Vagina (tissue), 2 donors: ENCODE measurements around the gene AATK.

Experiments
- POLR2A ChIP-seq, 2 donors: fragments of 450-650 bp; IDR thresholded peaks; one replicate each; pipeline ENCODE4 v1.6.1; 2017; ENCODE audit warnings: antibody characterized with exemption in 2 of 2, mild to moderate bottlenecking in 2 of 2, moderate library complexity in 2 of 2
- POLR2AphosphoS5 ChIP-seq, 2 donors: sonication (generic); formaldehyde crosslinking; IDR thresholded peaks; one replicate each; pipeline ENCODE4 v1.9.0; 2017; ENCODE audit warnings: antibody characterized with exemption in 2 of 2, mild to moderate bottlenecking in 2 of 2, low read depth in 1 of 2; ENCODE audit not compliant: insufficient read depth in 1 of 2
- TF ChIP-seq, protein P1 (sequence below), 3 experiments: fragments of 450-650 bp in 2 of 3; fragments of 200-600 bp in 1 of 3; sonication (generic) in 1 of 3; IDR thresholded peaks; one replicate each; pipeline ENCODE4 v1.5.1; 2017 to 2019; ENCODE audit warnings: antibody characterized with exemption in 3 of 3, mild to moderate bottlenecking in 2 of 3, moderate library complexity in 2 of 3

DNA sequence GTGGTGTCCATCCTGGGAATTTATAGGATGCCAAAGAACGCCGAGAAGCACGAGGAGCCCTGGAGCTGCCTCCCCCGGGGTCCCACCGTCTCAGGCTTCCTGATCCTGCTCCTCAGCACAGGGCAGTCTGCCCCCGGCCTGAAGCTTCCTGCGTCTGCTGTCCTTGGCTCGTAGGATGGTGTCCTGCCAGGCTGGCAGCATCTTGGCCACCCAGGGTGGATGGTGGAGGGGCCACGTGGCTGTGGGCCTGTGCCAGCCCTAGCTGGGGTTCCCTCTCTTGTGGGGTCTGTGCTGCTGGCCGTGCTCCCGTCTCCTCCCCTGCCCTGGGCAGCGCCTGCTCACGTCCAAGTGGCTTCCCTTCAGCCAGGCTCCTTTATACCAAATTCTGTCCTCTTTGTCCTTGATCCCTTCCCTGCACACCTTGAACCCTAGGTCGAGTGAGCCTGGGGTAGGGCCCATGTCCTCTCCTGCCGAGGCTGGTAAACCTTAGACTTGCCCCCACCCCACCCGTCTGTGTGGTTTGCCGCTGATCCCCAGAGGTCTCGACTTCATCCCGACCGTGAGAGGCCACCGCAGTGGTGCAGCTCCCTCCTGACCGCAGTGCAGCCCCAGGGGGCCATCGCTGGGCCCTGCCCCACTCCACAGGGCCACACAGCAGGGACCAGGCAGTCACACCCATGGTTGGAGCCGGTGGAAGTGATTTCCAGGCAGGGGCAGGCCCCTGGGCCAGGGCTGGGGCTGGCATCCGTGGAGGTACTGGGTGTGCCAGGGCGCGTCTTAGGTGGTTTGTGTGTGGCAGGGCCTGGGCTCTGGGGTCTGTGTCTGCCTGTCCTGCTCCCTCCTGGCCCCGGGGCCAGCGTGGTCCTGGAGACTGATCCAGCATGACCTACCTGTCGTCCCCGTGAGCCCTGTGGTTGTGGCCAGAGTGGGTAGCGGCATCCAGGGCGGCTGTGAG is 84.5 kb downstream of the AATK start:
- TF ChIP-seq POLR2AphosphoS5 (IDR thresholded peaks at IDR 0.05; ENCODE audit: insufficient read depth in 1 of 2, low read depth in 1 of 2) (no peak), POLR2A (IDR thresholded peaks at IDR 0.05) (no peak)
- TF ChIP-seq, protein P1, sequence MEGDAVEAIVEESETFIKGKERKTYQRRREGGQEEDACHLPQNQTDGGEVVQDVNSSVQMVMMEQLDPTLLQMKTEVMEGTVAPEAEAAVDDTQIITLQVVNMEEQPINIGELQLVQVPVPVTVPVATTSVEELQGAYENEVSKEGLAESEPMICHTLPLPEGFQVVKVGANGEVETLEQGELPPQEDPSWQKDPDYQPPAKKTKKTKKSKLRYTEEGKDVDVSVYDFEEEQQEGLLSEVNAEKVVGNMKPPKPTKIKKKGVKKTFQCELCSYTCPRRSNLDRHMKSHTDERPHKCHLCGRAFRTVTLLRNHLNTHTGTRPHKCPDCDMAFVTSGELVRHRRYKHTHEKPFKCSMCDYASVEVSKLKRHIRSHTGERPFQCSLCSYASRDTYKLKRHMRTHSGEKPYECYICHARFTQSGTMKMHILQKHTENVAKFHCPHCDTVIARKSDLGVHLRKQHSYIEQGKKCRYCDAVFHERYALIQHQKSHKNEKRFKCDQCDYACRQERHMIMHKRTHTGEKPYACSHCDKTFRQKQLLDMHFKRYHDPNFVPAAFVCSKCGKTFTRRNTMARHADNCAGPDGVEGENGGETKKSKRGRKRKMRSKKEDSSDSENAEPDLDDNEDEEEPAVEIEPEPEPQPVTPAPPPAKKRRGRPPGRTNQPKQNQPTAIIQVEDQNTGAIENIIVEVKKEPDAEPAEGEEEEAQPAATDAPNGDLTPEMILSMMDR (IDR thresholded peaks at IDR 0.05) = no peak
